B cell (primary cell): ENCODE data around the gene TRERF1. TPM values are rescaled to one million over a fixed set of nuclear protein-coding genes. Genes with fewer than 3 reads are reported as not detected.

ENCODE experiments used
- ATAC-seq: fragments of 200-7000 bp; cut with Tn5 transposase; one replicate; pipeline ENCODE4 v1.10.0; 2021; ENCODE audit warnings: low read depth, mild to moderate bottlenecking, moderate number of reproducible peaks, moderate library complexity
- CTCF ChIA-PET: fragments of 350-600 bp; sonication (Branson Sonifier 250); formaldehyde crosslinking; loops from one replicate; lab custom pipeline; 2021; ENCODE audit warnings: antibody characterized with exemption, inconsistent platforms; lab: Charles Lee
- POLR2A ChIA-PET: fragments of 350-600 bp; sonication (Branson Sonifier 250); formaldehyde crosslinking; loops from one replicate; lab custom pipeline; 2021; ENCODE audit warnings: antibody characterized with exemption; lab: Charles Lee
- DNase-seq: peaks from one replicate; pipeline ENCODE4 v3.0.0; 2013
- H2AFZ ChIP-seq: 2 replicates; pipeline ENCODE4 v1.6.1; 2012; ENCODE audit warnings: mild to moderate bottlenecking, low read depth, low read length; ENCODE audit not compliant: insufficient read depth, poor library complexity, severe bottlenecking
- H3K27ac ChIP-seq, 2 donors: 1 replicate in 1 of 2; 2 replicates in 1 of 2; pipeline ENCODE4 v1.5.1; 2012 to 2013; ENCODE audit warnings: low read length in 2 of 2, mild to moderate bottlenecking in 2 of 2, moderate library complexity in 1 of 2
- H3K27me3 ChIP-seq, 4 experiments: fragments of 200-600 bp in 1 of 4; sonication (generic) in 1 of 4; replicated peaks in 1 of 4; 1 replicate in 2 of 4; 2 replicates in 2 of 4; pipeline versions ENCODE4 v1.6.1 to v1.7.0; 2013 to 2016; ENCODE audit warnings: low read length in 3 of 4, mild to moderate bottlenecking in 2 of 4, mixed read lengths in 1 of 4, moderate library complexity in 1 of 4; ENCODE audit not compliant: insufficient read depth in 4 of 4, control insufficient read depth in 3 of 4; ENCODE audit errors: control extremely low read depth in 1 of 4
- H3K36me3 ChIP-seq, 2 experiments: replicated peaks in 1 of 2; 1 replicate in 1 of 2; 2 replicates in 1 of 2; pipeline versions ENCODE4 v1.6.1 to v1.7.1; 2013; ENCODE audit warnings: low read length in 1 of 2; ENCODE audit not compliant: insufficient read depth in 2 of 2, control insufficient read depth in 1 of 2; ENCODE audit errors: control extremely low read depth in 1 of 2, extremely low read depth in 1 of 2
- H3K4me1 ChIP-seq, 2 donors: fragments of 200-600 bp in 1 of 2; sonication (generic) in 1 of 2; 1 replicate in 1 of 2; 2 replicates in 1 of 2; pipeline versions ENCODE4 v1.5.1 to v1.6.1; 2013 to 2017; ENCODE audit warnings: low read length in 2 of 2; ENCODE audit not compliant: control insufficient read depth in 2 of 2, insufficient read depth in 2 of 2
- H3K4me2 ChIP-seq: replicated peaks from 2 replicates; pipeline ENCODE3; 2012; ENCODE audit warnings: mild to moderate bottlenecking, low read depth, low read length; ENCODE audit not compliant: poor library complexity, severe bottlenecking
- H3K4me3 ChIP-seq, 5 experiments: fragments of 200-600 bp in 1 of 5; sonication (generic) in 1 of 5; 1 replicate in 3 of 5; 2 replicates in 2 of 5; pipeline versions ENCODE4 v1.5.1 to v1.7.0; 2011 to 2016; ENCODE audit warnings: low read length in 4 of 5, mild to moderate bottlenecking in 4 of 5, low read depth in 2 of 5, control low read depth in 1 of 5, moderate library complexity in 1 of 5; ENCODE audit not compliant: insufficient read depth in 1 of 5; ENCODE audit errors: control extremely low read depth in 1 of 5, extremely low read depth in 1 of 5
- H3K79me2 ChIP-seq: fragments of 200-600 bp; sonication (generic); one replicate; pipeline ENCODE4 v1.6.0; 2016; ENCODE audit warnings: low read length; ENCODE audit not compliant: control insufficient read depth, insufficient read depth
- H3K9ac ChIP-seq: fragments of 200-600 bp; sonication (generic); 2 replicates; pipeline ENCODE4 v1.6.1; 2017; ENCODE audit warnings: mild to moderate bottlenecking, low read length, moderate library complexity
- H3K9me3 ChIP-seq, 3 donors: one replicate each; pipeline versions ENCODE4 v1.6.1 to v1.7.1; 2013; ENCODE audit warnings: low read length in 2 of 3; ENCODE audit not compliant: control insufficient read depth in 2 of 3, insufficient read depth in 1 of 3; ENCODE audit errors: control extremely low read depth in 1 of 3
- H4K20me1 ChIP-seq: 2 replicates; pipeline ENCODE4 v1.6.0; 2012; ENCODE audit warnings: mild to moderate bottlenecking, low read length; ENCODE audit not compliant: insufficient read depth, control insufficient read depth, poor library complexity, severe bottlenecking
- H3K27ac Mint-ChIP-seq: one replicate; pipeline ENCODE4 v1.8.0; 2021; ENCODE audit warnings: mixed read lengths
- H3K27me3 Mint-ChIP-seq: one replicate; pipeline ENCODE4 v1.8.0; 2021; ENCODE audit warnings: mixed read lengths
- H3K4me1 Mint-ChIP-seq: one replicate; pipeline ENCODE4 v1.8.0; 2021; ENCODE audit warnings: mixed read lengths
- H3K4me3 Mint-ChIP-seq: one replicate; pipeline ENCODE4 v1.8.0; 2021; ENCODE audit warnings: mixed read lengths
- H3K9me3 Mint-ChIP-seq: one replicate; pipeline ENCODE4 v1.8.0; 2022; ENCODE audit warnings: mixed read lengths; ENCODE audit not compliant: insufficient read depth
- CTCF ChIP-seq: fragments of 200-600 bp; IDR thresholded peaks from one replicate; pipeline ENCODE4 v1.8.0; 2022; ENCODE audit warnings: antibody characterized with exemption, mild to moderate bottlenecking
- EZH2 ChIP-seq: IDR thresholded peaks from 2 replicates; pipeline ENCODE4 v1.6.1; 2012; ENCODE audit warnings: borderline replicate concordance, low read depth, mild to moderate bottlenecking, moderate library complexity, low read length; ENCODE audit not compliant: insufficient read depth, poor library complexity, severe bottlenecking
- WGBS: methylation state at CpG from one replicate; pipeline ENCODE4 v1.1.5; 2013; ENCODE audit warnings: missing lambda C conversion rate; ENCODE audit not compliant: insufficient coverage; 5-methylcytosine and 5-hydroxymethylcytosine counted together
- intact Hi-C: fragments of 100-400 bp; cut with micrococcal nuclease; formaldehyde crosslinking; loops from one replicate; pipeline ENCODE4 v1.10.0; 2022
- polyA plus RNA-seq: library from polyadenylated mRNA; depleted of rRNA; stranded (reverse); fragments of >200 nt; gene quantifications from 2 replicates; pipeline ENCODE4 v1.2.3, GENCODE V29; 2012
- total RNA-seq, 2 donors: library from RNA; stranded (reverse); fragments of 120-200 nt in 1 of 2; gene quantifications; 1 replicate in 1 of 2; 2 replicates in 1 of 2; pipeline versions ENCODE4 v1.2.3 to v1.2.4, GENCODE V29; 2013 to 2022

Gene TRERF1
- total and polyA plus RNA-seq, 2 donors (not counting 1 experiment from before 2014, with no cell fraction given) = 3.5 to 6.7 TPM

GRCh38 chr6:42315259-42315990, 136.3 kb downstream of the TRERF1 start:
- Histone ChIP-seq H3K4me3 (no peak overlapping the region), H3K79me2 (no peaks in the 10 kb centered on the region), H3K9ac (no peak overlapping the region), H3K4me1 (peaks cover 7 to 18% of the 10 kb centered on the region in 2 donors), H3K9me3 (no peaks in the 10 kb centered on the region), H3K36me3 (no peaks in the 10 kb centered on the region), H2AFZ (no peak overlapping the region), H3K4me2 (no peak overlapping the region), H4K20me1 (no peaks in the 10 kb centered on the region), H3K27me3 (no peaks in the 10 kb centered on the region), H3K27ac (no peak overlapping the region)
- DNase-seq (no peak), ATAC-seq (no peak)
- H3K4me1 Mint-ChIP-seq = peaks cover 19% of the 10 kb centered on the region
- intact Hi-C loops = no loop called here
- ChIA-PET CTCF (interaction anchor here (1.7 kb wide), 1 partner anchor 74 kb away, joined by 3 read pairs; no protein-coding TSS in a partner anchor), POLR2A (no interaction called here)
- H3K4me3 Mint-ChIP-seq = no peak overlapping the region
- no peak for TF ChIP-seq EZH2
- no peak for TF ChIP-seq CTCF
- H3K27me3 Mint-ChIP-seq = no peaks in the 10 kb centered on the region
- no peaks in the 10 kb centered on the region for H3K9me3 Mint-ChIP-seq
- no peak overlapping the region for H3K27ac Mint-ChIP-seq
- WGBS = 96% methylated on average over 6 of the region's 10 CpGs

DNA sequence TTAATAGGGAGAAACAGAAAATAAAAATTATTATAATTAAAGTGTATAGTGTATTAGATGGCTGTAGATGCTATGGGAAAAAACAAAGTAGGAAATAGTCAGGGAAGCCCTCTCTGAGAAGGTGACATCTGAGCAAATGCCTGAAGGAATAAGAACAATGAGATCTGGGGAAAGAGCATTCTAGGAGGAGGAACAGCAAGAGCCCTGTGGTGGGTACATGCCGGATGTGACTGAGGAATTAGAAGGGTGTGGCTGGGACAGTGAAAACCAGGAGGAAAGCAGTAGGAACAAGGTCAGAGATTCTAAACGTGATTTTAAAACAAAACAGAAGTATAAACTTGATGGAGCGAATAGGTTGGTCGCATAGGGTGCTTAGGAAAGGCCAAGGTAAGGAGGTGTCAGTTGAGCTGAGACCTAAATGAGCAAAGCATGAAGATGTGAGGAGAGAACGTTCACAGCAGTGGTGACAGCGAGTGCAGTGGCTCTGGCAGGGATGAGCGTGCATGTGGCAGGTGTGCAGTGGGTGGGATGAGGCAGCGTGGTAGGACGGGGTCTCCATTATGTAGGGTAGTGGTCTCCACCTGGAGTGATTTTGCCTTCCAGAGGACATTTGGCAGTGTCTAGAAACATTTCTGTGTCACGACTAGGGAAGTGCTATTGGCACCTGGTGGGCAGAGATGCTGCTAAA, 137.0 kb downstream of the TRERF1 start:
- no peak overlapping the region for H3K4me2 ChIP-seq
- Mint-ChIP-seq H3K9me3 (no peaks in the 10 kb centered on the region), H3K27me3 (no peaks in the 10 kb centered on the region), H3K4me1 (peaks cover 19% of the 10 kb centered on the region), H3K27ac (no peak overlapping the region), H3K4me3 (no peak overlapping the region)
- no peak for ATAC-seq
- no peaks in the 10 kb centered on the region for H3K27me3 ChIP-seq
- no peak overlapping the region for H3K9ac ChIP-seq
- peaks cover 7 to 18% of the 10 kb centered on the region in 2 donors for H3K4me1 ChIP-seq
- TF ChIP-seq CTCF (no peak), EZH2 (no peak)
- ChIA-PET POLR2A (no interaction called here), CTCF (interaction anchor here (1.7 kb wide), 1 partner anchor 75 kb away, joined by 3 read pairs; no protein-coding TSS in a partner anchor)
- no peaks in the 10 kb centered on the region for H3K9me3 ChIP-seq
- DNase-seq = no peak
- H3K27ac ChIP-seq = no peak overlapping the region
- 93% methylated on average over 10 of the region's 10 CpGs for WGBS
- H3K4me3 ChIP-seq = no peak overlapping the region
- intact Hi-C loops = no loop called here
- no peak overlapping the region for H2AFZ ChIP-seq
- H3K79me2 ChIP-seq = no peaks in the 10 kb centered on the region
- H3K36me3 ChIP-seq = no peaks in the 10 kb centered on the region
- no peaks in the 10 kb centered on the region for H4K20me1 ChIP-seq
